Neural cell (in vitro differentiated cells): ENCODE data around the gene PGRMC2. TPM values are rescaled to one million over a fixed set of nuclear protein-coding genes. Genes with fewer than 3 reads are reported as not detected.

ENCODE experiments used
- H2AFZ ChIP-seq: fragments of 200-600, 300-800 bp; sonication (generic), shearing (Covaris generic); 2 replicates; pipeline ENCODE4 v1.6.0; 2014; ENCODE audit warnings: low read depth, mild to moderate bottlenecking, antibody characterized with exemption, low read length, moderate library complexity
- H3F3A ChIP-seq: fragments of 200-600 bp; shearing (Covaris generic); 2 replicates; pipeline ENCODE4 v1.6.1; 2016; ENCODE audit warnings: mild to moderate bottlenecking, moderate library complexity, mixed read lengths, antibody characterized with exemption, low read length; ENCODE audit not compliant: insufficient read depth, poor library complexity, severe bottlenecking
- H3K27ac ChIP-seq: fragments of 200-600, 300-800 bp; sonication (generic), shearing (Covaris generic); 2 replicates; pipeline ENCODE4 v1.5.1; 2014; ENCODE audit warnings: mild to moderate bottlenecking, low read length, moderate library complexity
- H3K27me3 ChIP-seq: fragments of 300-800, 200-600 bp; sonication (generic), shearing (Covaris generic); 2 replicates; pipeline ENCODE4 v1.6.0; 2014; ENCODE audit warnings: mild to moderate bottlenecking, low read depth, low read length, moderate library complexity; ENCODE audit not compliant: insufficient read depth
- H3K36me3 ChIP-seq: fragments of 300-800, 200-600 bp; sonication (generic), shearing (Covaris generic); 2 replicates; pipeline ENCODE4 v1.5.1; 2014; ENCODE audit warnings: mild to moderate bottlenecking, antibody characterized with exemption, low read length, moderate library complexity; ENCODE audit not compliant: insufficient read depth
- H3K4me2 ChIP-seq: fragments of 300-800, 200-600 bp; sonication (generic), shearing (Covaris generic); 2 replicates; pipeline ENCODE4 v1.6.0; 2014; ENCODE audit warnings: mild to moderate bottlenecking, low read length
- H3K4me3 ChIP-seq: fragments of 300-800, 200-600 bp; sonication (generic), shearing (Covaris generic); 2 replicates; pipeline ENCODE4 v1.5.1; 2014; ENCODE audit warnings: mild to moderate bottlenecking, low read length, moderate library complexity
- H3K79me2 ChIP-seq: fragments of 200-600 bp; shearing (Covaris generic); replicated peaks from 2 replicates; pipeline ENCODE4 v1.6.0; 2014; ENCODE audit warnings: mild to moderate bottlenecking, low read length, moderate library complexity; ENCODE audit not compliant: insufficient read depth
- H3K9ac ChIP-seq: fragments of 300-800, 200-600 bp; sonication (generic), shearing (Covaris generic); 2 replicates; pipeline ENCODE4 v1.6.1; 2016; ENCODE audit warnings: mild to moderate bottlenecking, low read length, mixed read lengths
- H3K9me2 ChIP-seq: fragments of 200-600 bp; shearing (Covaris generic); 2 replicates; pipeline ENCODE4 v1.6.1; 2016; ENCODE audit warnings: mild to moderate bottlenecking, low read length, mixed read lengths; ENCODE audit not compliant: insufficient read depth
- H3K9me3 ChIP-seq: fragments of 200-600, 300-800 bp; sonication (generic), shearing (Covaris generic); 2 replicates; pipeline ENCODE4 v1.6.1; 2016; ENCODE audit warnings: mild to moderate bottlenecking, mixed run types, low read length, moderate library complexity, mixed read lengths
- H4K20me1 ChIP-seq: fragments of 200-600 bp; shearing (Covaris generic); 2 replicates; pipeline ENCODE4 v1.6.1; 2016; ENCODE audit warnings: mild to moderate bottlenecking, mixed run types; ENCODE audit not compliant: insufficient read depth
- EP300 ChIP-seq: fragments of 450-650 bp; conservative IDR thresholded peaks from 2 replicates; pipeline ENCODE4 v1.6.1; 2014; ENCODE audit warnings: antibody characterized with exemption, mild to moderate bottlenecking, moderate library complexity; ENCODE audit not compliant: poor library complexity, severe bottlenecking
- EZH2 ChIP-seq: fragments of 200-600, 300-800 bp; shearing (Covaris generic), sonication (generic); IDR thresholded peaks from 2 replicates; pipeline ENCODE4 v1.6.1; 2014; ENCODE audit warnings: antibody characterized with exemption, low read length, borderline replicate concordance, mild to moderate bottlenecking; ENCODE audit not compliant: insufficient read depth, poor library complexity, severe bottlenecking
- MXI1 ChIP-seq: fragments of 450-650 bp; conservative IDR thresholded peaks from 2 replicates; pipeline ENCODE4 v1.6.1; 2014; ENCODE audit warnings: antibody characterized with exemption, mild to moderate bottlenecking; ENCODE audit not compliant: poor library complexity, severe bottlenecking
- POLR2AphosphoS5 ChIP-seq: IDR thresholded peaks from 2 replicates; pipeline ENCODE4 v1.6.1; 2012
- RAD21 ChIP-seq: fragments of 450-650 bp; conservative IDR thresholded peaks from 2 replicates; pipeline ENCODE4 v1.6.1; 2014; ENCODE audit warnings: antibody characterized with exemption, mild to moderate bottlenecking, moderate library complexity
- SMC3 ChIP-seq: fragments of 450-650 bp; conservative IDR thresholded peaks from 2 replicates; pipeline ENCODE4 v1.6.1; 2014; ENCODE audit warnings: antibody characterized with exemption, mild to moderate bottlenecking, moderate library complexity; ENCODE audit not compliant: poor library complexity
- TAF1 ChIP-seq: IDR thresholded peaks from 2 replicates; pipeline ENCODE4 v1.6.1; 2012; ENCODE audit warnings: low read depth
- polyA plus RNA-seq: library from polyadenylated mRNA; depleted of rRNA; stranded (reverse); fragments of >200 nt; gene quantifications from 2 replicates; pipeline ENCODE4 v1.2.3, GENCODE V29; 2014
- TF ChIP-seq, protein P1 (sequence below): fragments of 450-650 bp; IDR thresholded peaks from 2 replicates; pipeline ENCODE4 v1.5.1; 2014; ENCODE audit warnings: antibody characterized with exemption, mild to moderate bottlenecking, moderate library complexity; ENCODE audit not compliant: poor library complexity, severe bottlenecking
- TF ChIP-seq, protein P2 (sequence below): IDR thresholded peaks from 2 replicates; pipeline ENCODE4 v1.6.1; 2012; ENCODE audit warnings: borderline replicate concordance

Gene PGRMC2
- polyA plus RNA-seq, 1 donor from 2014 or later, result 16.5 TPM

DNA sequence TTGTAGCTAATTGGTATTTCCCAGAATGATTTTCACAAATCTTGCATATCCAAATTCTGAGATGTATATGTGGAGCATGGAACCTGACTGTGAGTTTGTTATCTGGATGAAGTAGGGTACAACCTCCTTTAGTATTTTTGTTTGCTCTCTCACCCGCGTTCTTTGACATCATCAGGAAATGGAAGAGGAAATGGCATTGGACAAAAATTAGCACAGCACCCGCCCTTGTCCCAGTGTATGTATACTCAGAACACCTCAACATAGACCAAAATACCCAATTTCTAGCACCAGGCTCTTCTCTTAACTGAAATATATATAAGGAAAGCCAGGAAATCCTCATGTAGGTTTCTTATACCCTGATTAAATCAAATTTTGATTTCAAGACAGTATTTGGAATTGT, 6.9 kb upstream of the PGRMC2 start:
- Histone ChIP-seq H2AFZ (no peak overlapping the region), H4K20me1 (no peaks in the 10 kb centered on the region), H3K79me2 (no peaks in the 10 kb centered on the region), H3K4me3 (no peak overlapping the region), H3K27me3 (no peaks in the 10 kb centered on the region), H3K9ac (no peak overlapping the region), H3F3A (no peaks in the 10 kb centered on the region), H3K9me2 (no peaks in the 10 kb centered on the region), H3K9me3 (no peaks in the 10 kb centered on the region), H3K4me2 (no peak overlapping the region), H3K27ac (no peak overlapping the region), H3K36me3 (no peaks in the 10 kb centered on the region)
- no peak for TF ChIP-seq SMC3
- TF ChIP-seq MXI1, result no peak
- TF ChIP-seq POLR2AphosphoS5, result no peak
- TF ChIP-seq, protein P1, sequence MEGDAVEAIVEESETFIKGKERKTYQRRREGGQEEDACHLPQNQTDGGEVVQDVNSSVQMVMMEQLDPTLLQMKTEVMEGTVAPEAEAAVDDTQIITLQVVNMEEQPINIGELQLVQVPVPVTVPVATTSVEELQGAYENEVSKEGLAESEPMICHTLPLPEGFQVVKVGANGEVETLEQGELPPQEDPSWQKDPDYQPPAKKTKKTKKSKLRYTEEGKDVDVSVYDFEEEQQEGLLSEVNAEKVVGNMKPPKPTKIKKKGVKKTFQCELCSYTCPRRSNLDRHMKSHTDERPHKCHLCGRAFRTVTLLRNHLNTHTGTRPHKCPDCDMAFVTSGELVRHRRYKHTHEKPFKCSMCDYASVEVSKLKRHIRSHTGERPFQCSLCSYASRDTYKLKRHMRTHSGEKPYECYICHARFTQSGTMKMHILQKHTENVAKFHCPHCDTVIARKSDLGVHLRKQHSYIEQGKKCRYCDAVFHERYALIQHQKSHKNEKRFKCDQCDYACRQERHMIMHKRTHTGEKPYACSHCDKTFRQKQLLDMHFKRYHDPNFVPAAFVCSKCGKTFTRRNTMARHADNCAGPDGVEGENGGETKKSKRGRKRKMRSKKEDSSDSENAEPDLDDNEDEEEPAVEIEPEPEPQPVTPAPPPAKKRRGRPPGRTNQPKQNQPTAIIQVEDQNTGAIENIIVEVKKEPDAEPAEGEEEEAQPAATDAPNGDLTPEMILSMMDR, result no peak
- no peak for TF ChIP-seq RAD21
- TF ChIP-seq EZH2, result no peak
- TF ChIP-seq, protein P2, sequence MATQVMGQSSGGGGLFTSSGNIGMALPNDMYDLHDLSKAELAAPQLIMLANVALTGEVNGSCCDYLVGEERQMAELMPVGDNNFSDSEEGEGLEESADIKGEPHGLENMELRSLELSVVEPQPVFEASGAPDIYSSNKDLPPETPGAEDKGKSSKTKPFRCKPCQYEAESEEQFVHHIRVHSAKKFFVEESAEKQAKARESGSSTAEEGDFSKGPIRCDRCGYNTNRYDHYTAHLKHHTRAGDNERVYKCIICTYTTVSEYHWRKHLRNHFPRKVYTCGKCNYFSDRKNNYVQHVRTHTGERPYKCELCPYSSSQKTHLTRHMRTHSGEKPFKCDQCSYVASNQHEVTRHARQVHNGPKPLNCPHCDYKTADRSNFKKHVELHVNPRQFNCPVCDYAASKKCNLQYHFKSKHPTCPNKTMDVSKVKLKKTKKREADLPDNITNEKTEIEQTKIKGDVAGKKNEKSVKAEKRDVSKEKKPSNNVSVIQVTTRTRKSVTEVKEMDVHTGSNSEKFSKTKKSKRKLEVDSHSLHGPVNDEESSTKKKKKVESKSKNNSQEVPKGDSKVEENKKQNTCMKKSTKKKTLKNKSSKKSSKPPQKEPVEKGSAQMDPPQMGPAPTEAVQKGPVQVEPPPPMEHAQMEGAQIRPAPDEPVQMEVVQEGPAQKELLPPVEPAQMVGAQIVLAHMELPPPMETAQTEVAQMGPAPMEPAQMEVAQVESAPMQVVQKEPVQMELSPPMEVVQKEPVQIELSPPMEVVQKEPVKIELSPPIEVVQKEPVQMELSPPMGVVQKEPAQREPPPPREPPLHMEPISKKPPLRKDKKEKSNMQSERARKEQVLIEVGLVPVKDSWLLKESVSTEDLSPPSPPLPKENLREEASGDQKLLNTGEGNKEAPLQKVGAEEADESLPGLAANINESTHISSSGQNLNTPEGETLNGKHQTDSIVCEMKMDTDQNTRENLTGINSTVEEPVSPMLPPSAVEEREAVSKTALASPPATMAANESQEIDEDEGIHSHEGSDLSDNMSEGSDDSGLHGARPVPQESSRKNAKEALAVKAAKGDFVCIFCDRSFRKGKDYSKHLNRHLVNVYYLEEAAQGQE, result no peak
- no peak for TF ChIP-seq EP300

DNA sequence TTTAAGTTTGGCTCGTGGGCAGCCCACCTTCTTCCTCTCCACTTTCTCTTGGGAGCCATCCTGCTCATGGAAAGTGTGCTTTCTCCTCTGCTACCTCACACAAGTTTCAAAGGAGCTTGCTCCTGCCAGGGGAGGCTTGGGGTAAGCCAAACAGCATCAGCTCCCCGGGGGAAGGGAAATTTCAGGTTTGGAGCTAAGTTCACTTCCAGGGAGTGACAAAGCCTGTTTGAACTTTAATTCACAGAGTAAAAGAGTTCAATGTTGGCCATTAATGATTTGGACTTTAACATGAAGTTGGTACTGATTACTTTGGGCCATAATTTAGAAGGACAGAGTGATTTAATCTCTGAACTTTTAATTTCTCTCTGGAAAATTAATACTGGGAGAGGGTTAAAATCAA, 4.7 kb upstream of the PGRMC2 start:
- no peaks in the 10 kb centered on the region for H4K20me1 ChIP-seq
- no peaks in the 10 kb centered on the region for H3K9me3 ChIP-seq
- no peak overlapping the region for H3K4me2 ChIP-seq
- no peaks in the 10 kb centered on the region for H3F3A ChIP-seq
- H3K36me3 ChIP-seq, result no peaks in the 10 kb centered on the region
- no peaks in the 10 kb centered on the region for H3K27me3 ChIP-seq
- no peak overlapping the region for H3K27ac ChIP-seq
- no peak for TF ChIP-seq MXI1
- TF ChIP-seq, protein P1, result no peak
- no peak for TF ChIP-seq EZH2
- TF ChIP-seq SMC3, result no peak
- TF ChIP-seq POLR2AphosphoS5, result no peak
- TF ChIP-seq, protein P2, result no peak
- no peak for TF ChIP-seq EP300
- no peak for TF ChIP-seq RAD21
- TF ChIP-seq TAF1, result no peak
- H3K9me2 ChIP-seq, result no peaks in the 10 kb centered on the region
- no peak overlapping the region for H2AFZ ChIP-seq
- H3K4me3 ChIP-seq, result no peak overlapping the region
- H3K9ac ChIP-seq, result no peak overlapping the region
- peaks cover under 1% of the 10 kb centered on the region for H3K79me2 ChIP-seq
